Cardiac fibroblast (primary cell): Measurements from ENCODE around the gene SPRY4.

Experiments used
- DNase-seq, 2 donors: peaks; one replicate each; pipeline versions ENCODE4 v3.0.0 to v3.0.0-alpha.2; 2010; ENCODE audit warnings: low read depth in 2 of 2
- H3K4me3 ChIP-seq, 2 donors: replicated peaks in 1 of 2; 1 replicate in 1 of 2; 2 replicates in 1 of 2; pipeline ENCODE4 v1.5.1; 2011; ENCODE audit warnings: low read depth in 2 of 2, low read length in 2 of 2, mild to moderate bottlenecking in 2 of 2, moderate library complexity in 1 of 2
- TF ChIP-seq, protein P1 (sequence below): IDR thresholded peaks from one replicate; pipeline ENCODE4 v1.5.1; 2011; ENCODE audit warnings: low read depth, mild to moderate bottlenecking, low read length, inconsistent platforms

Gene SPRY4

DNA sequence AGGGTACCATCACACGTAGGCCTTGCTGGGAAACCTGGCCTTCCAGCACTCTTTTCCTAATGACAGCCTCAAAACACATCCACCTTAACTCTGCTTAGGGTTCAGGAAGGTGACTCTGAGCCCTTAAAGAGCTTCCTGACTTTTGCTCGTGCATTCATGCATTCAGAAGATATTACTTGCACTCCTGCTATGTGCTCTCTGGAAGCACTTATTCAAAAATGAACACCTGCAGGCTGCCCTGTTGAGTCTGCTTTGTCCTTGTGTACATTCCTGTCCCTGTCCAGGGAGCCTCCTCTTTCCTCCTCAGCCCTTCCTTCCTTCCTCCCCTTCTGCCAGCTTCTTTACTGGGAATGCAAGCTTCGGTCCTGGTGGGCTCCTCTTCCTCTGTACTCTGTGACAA lies 61.5 kb downstream of the SPRY4 start:
- H3K4me3 ChIP-seq: no peak overlapping the region
- no peak for DNase-seq
- TF ChIP-seq, protein P1, sequence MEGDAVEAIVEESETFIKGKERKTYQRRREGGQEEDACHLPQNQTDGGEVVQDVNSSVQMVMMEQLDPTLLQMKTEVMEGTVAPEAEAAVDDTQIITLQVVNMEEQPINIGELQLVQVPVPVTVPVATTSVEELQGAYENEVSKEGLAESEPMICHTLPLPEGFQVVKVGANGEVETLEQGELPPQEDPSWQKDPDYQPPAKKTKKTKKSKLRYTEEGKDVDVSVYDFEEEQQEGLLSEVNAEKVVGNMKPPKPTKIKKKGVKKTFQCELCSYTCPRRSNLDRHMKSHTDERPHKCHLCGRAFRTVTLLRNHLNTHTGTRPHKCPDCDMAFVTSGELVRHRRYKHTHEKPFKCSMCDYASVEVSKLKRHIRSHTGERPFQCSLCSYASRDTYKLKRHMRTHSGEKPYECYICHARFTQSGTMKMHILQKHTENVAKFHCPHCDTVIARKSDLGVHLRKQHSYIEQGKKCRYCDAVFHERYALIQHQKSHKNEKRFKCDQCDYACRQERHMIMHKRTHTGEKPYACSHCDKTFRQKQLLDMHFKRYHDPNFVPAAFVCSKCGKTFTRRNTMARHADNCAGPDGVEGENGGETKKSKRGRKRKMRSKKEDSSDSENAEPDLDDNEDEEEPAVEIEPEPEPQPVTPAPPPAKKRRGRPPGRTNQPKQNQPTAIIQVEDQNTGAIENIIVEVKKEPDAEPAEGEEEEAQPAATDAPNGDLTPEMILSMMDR: no peak

DNA sequence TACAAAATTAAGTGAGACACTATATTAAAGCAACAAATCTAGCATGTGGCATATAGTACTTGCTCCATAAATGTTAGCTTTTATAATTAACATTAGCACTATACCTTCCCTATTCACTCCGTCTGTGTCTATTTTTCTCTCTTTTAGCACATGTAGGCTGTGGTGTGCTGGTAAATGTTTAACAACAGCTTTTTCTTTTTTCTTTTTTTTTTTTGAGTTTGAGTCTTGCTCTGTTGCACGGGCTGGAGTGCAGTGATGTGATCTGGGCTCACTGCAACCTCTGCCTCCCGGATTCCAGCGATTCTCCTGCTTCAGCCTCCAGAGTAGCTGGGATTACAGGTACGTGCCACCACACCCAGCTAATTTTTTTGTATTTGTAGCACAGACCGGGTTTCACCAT lies 62.1 kb downstream of the SPRY4 start:
- no peak for DNase-seq
- TF ChIP-seq, protein P1: no peak
- no peak overlapping the region for H3K4me3 ChIP-seq
